ENCODE measurements around the gene CPNE9. TPM values are rescaled to one million over a fixed set of nuclear protein-coding genes. Genes with fewer than 3 reads are reported as not detected.

The CPNE9 gene
- total RNA-seq, 1 experiment from 2014 or later, result 0.07 TPM

DNA sequence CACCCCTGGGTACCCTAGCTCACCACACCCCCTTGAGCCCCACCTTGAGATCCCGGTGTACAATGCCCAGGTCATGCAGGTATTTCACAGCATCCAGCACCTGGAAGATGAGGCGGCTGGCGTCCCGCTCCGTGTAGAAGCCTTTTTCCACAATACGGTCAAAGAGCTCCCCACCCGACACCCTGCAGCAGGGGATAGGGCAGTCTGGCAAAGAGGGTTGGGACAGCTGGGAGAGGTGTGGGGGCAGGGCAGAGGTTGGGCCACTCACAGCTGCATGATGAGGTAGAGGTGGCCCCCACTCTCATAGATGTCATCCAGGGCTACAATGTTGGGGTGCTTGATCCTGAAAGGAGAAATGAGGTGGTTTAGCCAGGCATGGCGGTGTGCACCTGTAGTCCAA, 59.2 kb downstream of the CPNE9 start:
- H3K4me2 ChIP-seq (ENCODE audit: low read length), result no peak overlapping the region
- H3K27me3 ChIP-seq (ENCODE audit: low read length), result no peaks in the 10 kb centered on the region
- H3F3A ChIP-seq (ENCODE audit: low read length, unreplicated experiment), result no peaks in the 10 kb centered on the region
- TF ChIP-seq, protein P1, sequence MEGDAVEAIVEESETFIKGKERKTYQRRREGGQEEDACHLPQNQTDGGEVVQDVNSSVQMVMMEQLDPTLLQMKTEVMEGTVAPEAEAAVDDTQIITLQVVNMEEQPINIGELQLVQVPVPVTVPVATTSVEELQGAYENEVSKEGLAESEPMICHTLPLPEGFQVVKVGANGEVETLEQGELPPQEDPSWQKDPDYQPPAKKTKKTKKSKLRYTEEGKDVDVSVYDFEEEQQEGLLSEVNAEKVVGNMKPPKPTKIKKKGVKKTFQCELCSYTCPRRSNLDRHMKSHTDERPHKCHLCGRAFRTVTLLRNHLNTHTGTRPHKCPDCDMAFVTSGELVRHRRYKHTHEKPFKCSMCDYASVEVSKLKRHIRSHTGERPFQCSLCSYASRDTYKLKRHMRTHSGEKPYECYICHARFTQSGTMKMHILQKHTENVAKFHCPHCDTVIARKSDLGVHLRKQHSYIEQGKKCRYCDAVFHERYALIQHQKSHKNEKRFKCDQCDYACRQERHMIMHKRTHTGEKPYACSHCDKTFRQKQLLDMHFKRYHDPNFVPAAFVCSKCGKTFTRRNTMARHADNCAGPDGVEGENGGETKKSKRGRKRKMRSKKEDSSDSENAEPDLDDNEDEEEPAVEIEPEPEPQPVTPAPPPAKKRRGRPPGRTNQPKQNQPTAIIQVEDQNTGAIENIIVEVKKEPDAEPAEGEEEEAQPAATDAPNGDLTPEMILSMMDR (conservative IDR thresholded peaks at IDR 0.05; ENCODE audit: low read depth, low read length), result no peak
- TF ChIP-seq EZH2phosphoT487 (IDR thresholded peaks at IDR 0.05; ENCODE audit: borderline replicate concordance, low read length) (no peak), EZH2 (IDR thresholded peaks at IDR 0.05; ENCODE audit: low read length, unreplicated experiment) (no peak)
- CTCF ChIA-PET, result no interaction called here
- no peak overlapping the region for H3K9ac ChIP-seq (ENCODE audit: low read length)
- H3K36me3 ChIP-seq (ENCODE audit: low read depth, low read length), result peaks cover 10% of the 10 kb centered on the region
- BruUV-seq (replicated peaks), result no TSS peak
- no peak overlapping the region for H3K27ac ChIP-seq (ENCODE audit: low read length)
- ATAC-seq, result no peak
- no peak overlapping the region for H2AFZ ChIP-seq (ENCODE audit: low read length)
- 0 out of 2 replicates have a peak, but pooled peaks cover 3% of the 10 kb centered on the region for H3K79me2 ChIP-seq (ENCODE audit: low read length)
- H3K9me3 ChIP-seq (ENCODE audit: low read length), result no peaks in the 10 kb centered on the region
- H4K20me1 ChIP-seq (ENCODE audit: low read length), result no peaks in the 10 kb centered on the region
- no peak overlapping the region for H3K4me3 ChIP-seq (ENCODE audit: low read length)
- H3K9me2 ChIP-seq (replicated peaks; ENCODE audit: low read length), result no peaks in the 10 kb centered on the region
- intact Hi-C loops (cut with micrococcal nuclease), result no loop called here
- DNase-seq, result no peak
- POLR2A ChIA-PET (ENCODE audit: unreplicated experiment), result no interaction called here
- peaks cover 9% of the 10 kb centered on the region for H3K4me1 ChIP-seq (ENCODE audit: insufficient read depth, low read length)

DNA sequence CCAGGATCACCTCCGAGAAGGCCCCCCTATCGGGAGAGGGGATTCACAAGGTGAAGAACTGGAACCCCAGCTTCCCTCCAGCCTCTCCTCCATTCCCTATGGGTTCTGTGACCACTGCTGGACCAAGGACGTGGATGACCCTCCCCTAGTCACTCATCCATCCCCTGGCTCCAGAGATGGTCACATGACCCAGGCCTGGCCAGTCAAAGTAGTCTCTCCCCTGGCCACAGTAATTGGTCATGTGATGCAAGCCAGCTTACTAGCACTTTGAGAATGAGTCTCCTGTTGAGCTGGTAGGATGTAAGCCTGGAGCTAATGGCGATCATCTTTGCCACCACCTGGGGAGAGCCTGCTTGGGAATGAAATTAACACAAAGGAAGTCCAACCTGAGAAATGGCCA, 62.2 kb downstream of the CPNE9 start:
- no peak overlapping the region for H3K4me2 ChIP-seq (ENCODE audit: low read length)
- peaks cover 25% of the 10 kb centered on the region for H3K4me1 ChIP-seq (ENCODE audit: insufficient read depth, low read length)
- peaks cover 18% of the 10 kb centered on the region for H3K79me2 ChIP-seq (ENCODE audit: low read length)
- H3K36me3 ChIP-seq (ENCODE audit: low read depth, low read length), result no peaks in the 10 kb centered on the region; the same call in 1 of the 2 replicates
- CTCF ChIA-PET, result no interaction called here
- ATAC-seq (no peak), DNase-seq (no peak)
- no peaks in the 10 kb centered on the region for H3K27me3 ChIP-seq (ENCODE audit: low read length)
- H3K4me3 ChIP-seq (ENCODE audit: low read length), result no peak overlapping the region
- H4K20me1 ChIP-seq (ENCODE audit: low read length), result no peaks in the 10 kb centered on the region
- no peaks in the 10 kb centered on the region for H3F3A ChIP-seq (ENCODE audit: low read length, unreplicated experiment)
- no peak overlapping the region for H3K27ac ChIP-seq (ENCODE audit: low read length)
- TF ChIP-seq EZH2phosphoT487 (IDR thresholded peaks at IDR 0.05; ENCODE audit: borderline replicate concordance, low read length), result no peak
- TF ChIP-seq, protein P1 (conservative IDR thresholded peaks at IDR 0.05; ENCODE audit: low read depth, low read length), result no peak
- no peak for TF ChIP-seq EZH2 (IDR thresholded peaks at IDR 0.05; ENCODE audit: low read length, unreplicated experiment)
- no peak overlapping the region for H2AFZ ChIP-seq (ENCODE audit: low read length)
- H3K9me2 ChIP-seq (replicated peaks; ENCODE audit: low read length), result no peaks in the 10 kb centered on the region
- H3K9me3 ChIP-seq (ENCODE audit: low read length), result no peaks in the 10 kb centered on the region
- no TSS peak for BruUV-seq (replicated peaks)
- no peak overlapping the region for H3K9ac ChIP-seq (ENCODE audit: low read length)
- POLR2A ChIA-PET (ENCODE audit: unreplicated experiment), result no interaction called here
- intact Hi-C loops (cut with micrococcal nuclease), result no loop called here

DNA sequence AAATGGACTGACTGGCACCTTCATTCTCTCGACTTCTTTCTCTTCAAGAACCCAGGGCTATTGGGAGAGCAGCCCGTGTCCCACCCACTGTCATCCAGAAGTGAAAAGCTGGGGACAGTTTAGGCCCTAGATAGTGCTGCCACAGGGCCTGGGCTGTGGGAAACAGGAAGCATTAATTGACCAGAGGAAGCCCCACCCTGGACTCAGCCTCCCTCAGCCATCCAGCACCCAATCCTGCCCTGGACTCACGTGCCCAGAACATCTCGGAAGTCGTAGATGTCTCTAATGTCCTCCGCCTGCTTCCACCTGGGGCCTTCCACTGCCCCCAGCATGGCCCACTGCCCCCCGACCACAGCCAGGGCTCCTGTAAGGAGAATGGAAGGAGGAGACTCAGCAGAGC, 63.8 kb downstream of the CPNE9 start:
- H3K27ac ChIP-seq (ENCODE audit: low read length), result peak overlapping the region; percentile 16
- BruUV-seq (replicated peaks), result no TSS peak
- H3K9me2 ChIP-seq (replicated peaks; ENCODE audit: low read length), result no peaks in the 10 kb centered on the region
- no peaks in the 10 kb centered on the region; the same call in 1 of the 2 replicates for H3K36me3 ChIP-seq (ENCODE audit: low read depth, low read length)
- DNase-seq (no peak), ATAC-seq (no peak; the same call in 1 of the 2 replicates)
- no peak overlapping the region for H2AFZ ChIP-seq (ENCODE audit: low read length)
- H3K4me2 ChIP-seq (ENCODE audit: low read length), result peak overlapping the region; percentile 88; the same call in 1 of the 2 replicates
- H3K9me3 ChIP-seq (ENCODE audit: low read length), result no peaks in the 10 kb centered on the region
- H3K27me3 ChIP-seq (ENCODE audit: low read length), result no peaks in the 10 kb centered on the region
- H4K20me1 ChIP-seq (ENCODE audit: low read length), result no peaks in the 10 kb centered on the region
- H3K79me2 ChIP-seq (ENCODE audit: low read length), result peaks cover 18% of the 10 kb centered on the region
- H3F3A ChIP-seq (ENCODE audit: low read length, unreplicated experiment), result no peaks in the 10 kb centered on the region
- intact Hi-C loops (cut with micrococcal nuclease), result no loop called here
- CTCF ChIA-PET, result no interaction called here
- H3K4me1 ChIP-seq (ENCODE audit: insufficient read depth, low read length), result peaks cover 25% of the 10 kb centered on the region
- POLR2A ChIA-PET (ENCODE audit: unreplicated experiment), result interaction anchor here (0.6 kb wide), 1 partner anchor 22 kb away, joined by 4 read pairs; no protein-coding TSS in a partner anchor
- H3K4me3 ChIP-seq (ENCODE audit: low read length), result no peak overlapping the region
- no peak overlapping the region for H3K9ac ChIP-seq (ENCODE audit: low read length)
- TF ChIP-seq EZH2phosphoT487 (IDR thresholded peaks at IDR 0.05; ENCODE audit: borderline replicate concordance, low read length) (no peak), EZH2 (IDR thresholded peaks at IDR 0.05; ENCODE audit: low read length, unreplicated experiment) (no peak)
- TF ChIP-seq, protein P1 (conservative IDR thresholded peaks at IDR 0.05; ENCODE audit: low read depth, low read length), result no peak
